Ovary (tissue), 9 donors: ENCODE data around the gene PIM2. TPM values are rescaled to one million over a fixed set of nuclear protein-coding genes. Genes with fewer than 3 reads are reported as not detected.
A peak's percentile ranks its signal among the peaks of the same experiment; 100 is the strongest.

Experiments
- DNase-seq, 5 donors: peaks; one replicate each; pipeline ENCODE4 v3.0.0-alpha.2; 2019 to 2020
- H3K27ac ChIP-seq, 2 donors: fragments of 200-600 bp; one replicate each; pipeline versions ENCODE4 v1.5.1 to v1.8.0; 2019 to 2022
- H3K27me3 ChIP-seq: fragments of 200-600 bp; one replicate; pipeline ENCODE4 v1.8.0; 2022
- H3K36me3 ChIP-seq: fragments of 200-600 bp; sonication (generic); one replicate; pipeline ENCODE4 v1.5.1; 2019
- H3K4me1 ChIP-seq: one replicate; pipeline ENCODE4 v1.8.1; 2013; ENCODE audit warnings: mild to moderate bottlenecking, moderate library complexity; ENCODE audit not compliant: insufficient read depth
- H3K4me3 ChIP-seq: fragments of 200-600 bp; sonication (generic); one replicate; pipeline ENCODE4 v1.5.1; 2017
- H3K9me3 ChIP-seq, 2 donors: fragments of 200-600 bp in 1 of 2; sonication (generic) in 1 of 2; one replicate each; pipeline versions ENCODE4 v1.5.1 to v1.8.1; 2013 to 2019; ENCODE audit warnings: mild to moderate bottlenecking in 1 of 2, moderate library complexity in 1 of 2
- CTCF ChIP-seq, 3 donors: fragments of 450-650 bp in 2 of 3; fragments of 200-600 bp in 1 of 3; IDR thresholded peaks; one replicate each; pipeline versions ENCODE4 v1.5.1 to v1.8.0; 2016 to 2022; ENCODE audit warnings: antibody characterized with exemption in 3 of 3, mild to moderate bottlenecking in 1 of 3
- EP300 ChIP-seq: sonication (generic); formaldehyde crosslinking; IDR thresholded peaks from one replicate; pipeline ENCODE4 v1.6.1; 2017; ENCODE audit warnings: antibody characterized with exemption
- POLR2A ChIP-seq: fragments of 450-650 bp; IDR thresholded peaks from one replicate; pipeline ENCODE4 v1.6.1; 2017; ENCODE audit warnings: antibody characterized with exemption, mild to moderate bottlenecking, moderate library complexity
- WGBS, 3 donors: extraction: QIAGEN DNeasy Blood & Tissue Kit in 1 of 3; methylation state at CpG; one replicate each; pipeline versions ENCODE4 v1.1.5 to v1.1.7; 2013 to 2017; 5-methylcytosine and 5-hydroxymethylcytosine counted together
- intact Hi-C, 4 donors: fragments of 100-400 bp; cut with DNase I; formaldehyde crosslinking; loops; one replicate each; pipeline versions ENCODE4 v1.11.0 to v1.15.1; 2022 to 2023
- polyA plus RNA-seq, 2 donors: library from polyadenylated mRNA; stranded (reverse); fragments of 200-250 nt in 1 of 2; fragments of 350-450 nt in 1 of 2; fragmentation: Illumina TruSeq in 1 of 2; extraction: RNeasy Lipid Tissue Mini Kit (QIAGEN cat#74804) in 1 of 2; gene quantifications; one replicate each; pipeline ENCODE4 v1.2.3, GENCODE V29; 2013 to 2014
- total RNA-seq, 7 donors: library from RNA; depleted of rRNA in 2 of 7; stranded (reverse); fragments of >200 nt in 2 of 7; fragmentation: NEBNext Ultra II Directional in 3 of 7; extraction: Animal tissue kit (Norgen Biotek cat#: 25700) in 3 of 7; gene quantifications; one replicate each; pipeline versions ENCODE4 v1.1.0 to v1.2.4, GENCODE V29; 2016 to 2023
- donor health status: DM: no; HTN: no; CAD: no; lungs with moderate emphysema.
- donor health status: DM: no; HTN: no; CAD: no.
- donor health status: Bipolar disorder and iron deficiency.
- donor health status: DM: yes; HTN: yes; CAD: no.
- donor health status: DM: no; HTN: no; CAD: no.
- donor health status: DM: yes; HTN: yes; CAD: no.

The PIM2 gene
- total and polyA plus RNA-seq, 9 donors: 6.3 to 22.9 (median 8.9) TPM

- Histone ChIP-seq H3K27ac (peak within 1 kb of the TSS; percentile 91 to 92), H3K9me3 (no peaks in the 10 kb centered on the region), H3K36me3 (no peaks in the 10 kb centered on the region), H3K4me3 (peak within 1 kb of the TSS; percentile 78), H3K27me3 (no peaks in the 10 kb centered on the region), H3K4me1 (peaks cover 3% of the 10 kb centered on the region)
- WGBS, 3 donors: 33 to 42% (median 38%) methylated on average over 47 to 49 of the region's 49 CpGs
- peak; percentile 86 to 91 (median 89) for DNase-seq
- TF ChIP-seq POLR2A (peak; percentile 86), EP300 (no peak)
- intact Hi-C loops: no loop called here
Observed at GRCh38 chrX:48897625-48898306, 21.1 kb downstream of the PIM2 start, which contains the start of the genes PQBP1 and TIMM17B. Gene PQBP1 (plus strand): TSS chrX:48897930. CDS start chrX:48898510, 580 bp downstream. Gene TIMM17B (minus strand): TSS chrX:48897768. CDS start chrX:48897749, 19 bp downstream.

GRCh38 chrX:48897157-48897624 is 21.6 kb downstream of the PIM2 start:
- 28 to 61% (median 35%) methylated on average over 27 to 38 of the region's 38 CpGs for WGBS, 3 donors

GRCh38 chrX:48896611-48897011 is 22.2 kb downstream of the PIM2 start:
- H3K36me3 ChIP-seq: no peaks in the 10 kb centered on the region
- no peak for TF ChIP-seq EP300
- no peak for TF ChIP-seq POLR2A
- no peak for TF ChIP-seq CTCF (IDR thresholded peaks at IDR 0.05)
- DNase-seq: peak in 1 of 5 donors; percentile 26
- H3K9me3 ChIP-seq: no peaks in the 10 kb centered on the region
- intact Hi-C loops: no loop called here
- peak overlapping the region; percentile 78 for H3K4me3 ChIP-seq
- 50 to 65% (median 51%) methylated on average over 9 of the region's 9 CpGs for WGBS, 3 donors
- H3K4me1 ChIP-seq: peaks cover 3% of the 10 kb centered on the region
- H3K27me3 ChIP-seq: no peaks in the 10 kb centered on the region
- peak overlapping the region; percentile 91 to 92 for H3K27ac ChIP-seq

More at GRCh38 chrX:48897157-48897624, 21.6 kb downstream of the PIM2 start:
- Histone ChIP-seq H3K4me1 (peaks cover 3% of the 10 kb centered on the region), H3K27me3 (no peaks in the 10 kb centered on the region), H3K4me3 (peak overlapping the region; percentile 78), H3K36me3 (no peaks in the 10 kb centered on the region), H3K27ac (peak overlapping the region; percentile 91 to 92), H3K9me3 (no peaks in the 10 kb centered on the region)
- intact Hi-C loops: no loop called here
- TF ChIP-seq POLR2A (no peak), CTCF (IDR thresholded peaks at IDR 0.05) (peak in 1 of 3 donors; percentile 5), EP300 (peak; percentile 27)
- peak; percentile 83 to 88 (median 87) for DNase-seq

- no peaks in the 10 kb centered on the region for H3K36me3 ChIP-seq
- H3K4me3 ChIP-seq: no peak overlapping the region
- H3K27ac ChIP-seq: no peak overlapping the region
- peaks cover 3% of the 10 kb centered on the region for H3K4me1 ChIP-seq
- H3K9me3 ChIP-seq: no peaks in the 10 kb centered on the region
- 69 to 77% (median 74%) methylated on average over 6 of the region's 6 CpGs for WGBS, 3 donors
- TF ChIP-seq EP300: no peak
- no peak for TF ChIP-seq CTCF (IDR thresholded peaks at IDR 0.05)
- TF ChIP-seq POLR2A: no peak
- intact Hi-C loops: no loop called here
- peak in 1 of 5 donors; percentile 7 for DNase-seq
- no peaks in the 10 kb centered on the region for H3K27me3 ChIP-seq
Observed at GRCh38 chrX:48894891-48895290, 23.9 kb downstream of the PIM2 start.
